ENCODE measurements around the gene PRRX2.
A peak's percentile ranks its signal among the peaks of the same experiment; 100 is the strongest.

The PRRX2 gene

DNA sequence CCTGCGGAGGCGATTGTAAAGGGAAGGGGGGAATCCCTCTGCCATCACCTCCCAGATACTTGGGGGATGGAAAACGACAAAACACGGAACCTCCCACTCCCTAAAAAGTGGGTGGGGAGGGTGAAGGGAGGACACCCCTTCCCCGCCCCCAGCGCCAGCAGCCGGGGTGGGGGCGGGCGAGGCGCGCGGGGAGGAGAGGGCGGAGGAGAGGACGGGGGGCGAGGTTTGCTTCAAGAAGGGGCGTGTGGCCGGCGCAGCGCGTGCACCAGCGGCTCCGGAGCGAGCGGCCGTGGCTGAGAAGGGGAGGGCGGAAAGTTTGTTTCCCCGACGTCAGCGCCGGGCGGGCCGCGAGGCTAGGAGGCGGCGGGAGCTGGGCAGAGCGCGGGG is at the start of gene PRRX2:
PRRX2 (plus strand) TSS at position 259 of the 387 bp plus-strand sequence. CDS start 221 bp downstream, outside the sequence.
- TF ChIP-seq, protein P1, sequence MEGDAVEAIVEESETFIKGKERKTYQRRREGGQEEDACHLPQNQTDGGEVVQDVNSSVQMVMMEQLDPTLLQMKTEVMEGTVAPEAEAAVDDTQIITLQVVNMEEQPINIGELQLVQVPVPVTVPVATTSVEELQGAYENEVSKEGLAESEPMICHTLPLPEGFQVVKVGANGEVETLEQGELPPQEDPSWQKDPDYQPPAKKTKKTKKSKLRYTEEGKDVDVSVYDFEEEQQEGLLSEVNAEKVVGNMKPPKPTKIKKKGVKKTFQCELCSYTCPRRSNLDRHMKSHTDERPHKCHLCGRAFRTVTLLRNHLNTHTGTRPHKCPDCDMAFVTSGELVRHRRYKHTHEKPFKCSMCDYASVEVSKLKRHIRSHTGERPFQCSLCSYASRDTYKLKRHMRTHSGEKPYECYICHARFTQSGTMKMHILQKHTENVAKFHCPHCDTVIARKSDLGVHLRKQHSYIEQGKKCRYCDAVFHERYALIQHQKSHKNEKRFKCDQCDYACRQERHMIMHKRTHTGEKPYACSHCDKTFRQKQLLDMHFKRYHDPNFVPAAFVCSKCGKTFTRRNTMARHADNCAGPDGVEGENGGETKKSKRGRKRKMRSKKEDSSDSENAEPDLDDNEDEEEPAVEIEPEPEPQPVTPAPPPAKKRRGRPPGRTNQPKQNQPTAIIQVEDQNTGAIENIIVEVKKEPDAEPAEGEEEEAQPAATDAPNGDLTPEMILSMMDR (IDR thresholded peaks at IDR 0.05; ENCODE audit: low read depth, low read length, missing control alignments): no peak
- DNase-seq (ENCODE audit: low read depth): no peak
- H3K4me3 ChIP-seq (ENCODE audit: low read depth, low read length): no peak within 1 kb of the TSS

DNA sequence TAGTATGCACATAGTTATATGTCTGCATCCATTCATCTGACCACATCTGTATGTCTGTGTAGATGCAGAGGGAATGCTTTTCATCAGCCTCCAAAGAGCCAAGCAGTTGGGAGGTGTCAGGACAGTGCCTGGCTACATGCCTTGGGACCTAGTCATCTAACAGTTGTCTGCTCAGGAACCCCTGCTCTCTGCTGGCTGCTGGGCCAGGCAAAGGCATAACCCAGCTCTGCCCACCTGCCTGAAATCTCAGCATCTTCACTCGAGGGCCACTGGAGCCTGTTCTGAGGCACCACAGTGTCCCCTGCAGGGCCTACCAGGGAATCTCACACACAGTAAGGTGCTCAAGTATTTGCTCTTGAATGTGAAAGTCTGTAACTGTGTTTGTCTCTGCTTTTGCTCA is 48.3 kb upstream of the PRRX2 start:
- no peak for DNase-seq (ENCODE audit: low read depth)
- no peak overlapping the region for H3K4me3 ChIP-seq (ENCODE audit: low read depth, low read length)
- TF ChIP-seq, protein P1 (IDR thresholded peaks at IDR 0.05; ENCODE audit: low read depth, low read length, missing control alignments): peak; percentile 47

DNA sequence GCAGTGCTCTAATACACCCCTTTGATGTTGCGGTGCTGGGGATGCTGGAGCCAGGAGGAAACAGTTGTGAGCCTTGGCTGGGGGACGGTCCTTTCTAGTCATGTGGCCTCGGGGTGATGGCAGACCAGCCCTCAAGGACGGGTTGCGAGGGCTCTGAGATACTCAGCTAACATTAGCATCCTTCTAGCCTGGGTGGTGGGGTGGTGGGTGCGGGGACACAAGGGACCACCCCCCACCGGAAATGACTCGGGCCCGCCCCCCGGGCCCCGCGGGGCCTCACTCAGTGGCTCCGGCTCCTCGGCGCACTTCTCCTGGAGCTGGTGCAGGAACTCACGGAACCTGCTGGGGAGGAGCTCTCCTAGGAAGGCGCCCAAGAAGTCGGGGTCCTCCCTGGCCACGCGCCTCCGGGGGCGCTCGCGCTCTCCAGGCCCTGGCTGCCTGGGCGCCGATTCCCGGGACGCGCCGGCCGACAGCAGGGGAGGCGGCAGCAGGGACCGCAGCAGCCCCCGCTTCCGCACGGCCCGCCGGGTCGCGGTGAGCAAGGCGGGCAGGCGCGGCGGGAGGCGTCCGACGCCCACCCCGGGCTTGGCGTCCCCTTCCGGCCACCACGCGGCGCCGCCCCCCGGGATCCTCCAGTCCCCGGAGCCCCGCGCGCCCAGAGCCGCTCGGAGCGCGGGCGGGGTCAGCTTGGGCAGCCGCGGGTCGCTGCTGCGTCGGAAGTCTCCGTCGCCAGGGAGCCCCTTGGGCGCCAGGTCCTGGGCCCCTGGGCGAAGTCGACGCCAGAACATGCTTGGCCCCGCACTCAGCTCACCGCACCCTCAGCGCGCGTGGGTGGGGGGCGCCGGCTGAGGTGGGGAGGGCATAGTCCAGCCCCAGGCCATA is 45.4 kb upstream of the PRRX2 start:
- H3K4me3 ChIP-seq (ENCODE audit: low read depth, low read length): no peak overlapping the region
- TF ChIP-seq, protein P1 (IDR thresholded peaks at IDR 0.05; ENCODE audit: low read depth, low read length, missing control alignments): no peak
- no peak for DNase-seq (ENCODE audit: low read depth)

DNA sequence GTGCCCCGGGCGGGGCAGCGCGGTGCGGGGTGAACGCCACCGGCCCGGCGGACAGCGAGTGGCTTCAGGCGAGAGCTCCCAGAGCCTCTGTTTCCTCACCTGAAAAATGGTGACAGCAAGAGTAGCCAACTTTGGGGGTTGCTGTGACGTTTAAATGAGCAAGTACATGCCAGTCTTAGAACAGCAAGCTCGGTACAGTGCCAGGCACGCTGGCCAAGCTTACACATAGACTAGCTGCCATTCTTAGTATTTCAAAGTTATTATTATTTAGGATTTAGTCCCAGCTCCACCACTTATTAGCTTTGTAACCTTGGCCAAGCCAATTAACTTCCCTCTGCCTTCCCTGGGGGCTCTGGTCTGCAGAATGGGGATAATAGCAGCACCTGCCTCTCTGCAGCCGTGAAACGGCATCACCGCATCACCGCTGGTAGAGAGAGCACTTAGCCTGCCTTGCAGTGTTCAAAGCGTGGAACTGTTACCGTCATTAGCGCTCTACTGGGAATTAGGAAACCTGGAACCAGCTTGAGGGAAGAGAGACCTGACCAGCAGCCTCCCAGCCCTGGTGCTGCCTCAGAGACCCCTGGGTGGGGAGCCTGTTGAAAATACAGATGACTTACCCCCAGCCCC is 44.7 kb upstream of the PRRX2 start, which contains the start of gene C9orf50:
C9orf50 (minus strand) TSS at position 433 of the 627 bp plus-strand sequence. CDS start 527 bp downstream, outside the sequence.
- TF ChIP-seq, protein P1 (IDR thresholded peaks at IDR 0.05; ENCODE audit: low read depth, low read length, missing control alignments): no peak
- DNase-seq (ENCODE audit: low read depth): no peak
- H3K4me3 ChIP-seq (ENCODE audit: low read depth, low read length): no peak within 1 kb of the TSS

DNA sequence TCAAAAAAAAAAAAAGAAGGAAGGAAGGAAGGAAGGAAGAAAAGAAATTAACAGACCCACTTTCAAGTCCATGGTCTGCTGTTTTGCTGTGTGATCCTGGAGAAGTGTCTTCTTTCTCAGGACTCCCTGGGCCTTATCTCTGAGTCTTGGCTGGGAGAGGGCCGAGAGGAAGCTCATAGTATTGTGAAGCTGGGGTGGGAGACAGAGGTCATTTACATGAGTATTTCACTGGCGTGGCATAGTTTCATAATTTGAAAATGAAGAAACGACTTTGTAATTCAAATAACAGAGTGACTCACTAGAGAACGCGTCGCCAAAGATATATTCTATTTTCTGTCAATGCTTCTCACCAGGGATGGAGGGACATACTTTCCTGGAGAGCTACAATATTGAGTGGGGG is 42.1 kb upstream of the PRRX2 start:
- TF ChIP-seq, protein P1 (IDR thresholded peaks at IDR 0.05; ENCODE audit: low read depth, low read length, missing control alignments): no peak
- H3K4me3 ChIP-seq (ENCODE audit: low read depth, low read length): no peak overlapping the region
- no peak for DNase-seq (ENCODE audit: low read depth)

DNA sequence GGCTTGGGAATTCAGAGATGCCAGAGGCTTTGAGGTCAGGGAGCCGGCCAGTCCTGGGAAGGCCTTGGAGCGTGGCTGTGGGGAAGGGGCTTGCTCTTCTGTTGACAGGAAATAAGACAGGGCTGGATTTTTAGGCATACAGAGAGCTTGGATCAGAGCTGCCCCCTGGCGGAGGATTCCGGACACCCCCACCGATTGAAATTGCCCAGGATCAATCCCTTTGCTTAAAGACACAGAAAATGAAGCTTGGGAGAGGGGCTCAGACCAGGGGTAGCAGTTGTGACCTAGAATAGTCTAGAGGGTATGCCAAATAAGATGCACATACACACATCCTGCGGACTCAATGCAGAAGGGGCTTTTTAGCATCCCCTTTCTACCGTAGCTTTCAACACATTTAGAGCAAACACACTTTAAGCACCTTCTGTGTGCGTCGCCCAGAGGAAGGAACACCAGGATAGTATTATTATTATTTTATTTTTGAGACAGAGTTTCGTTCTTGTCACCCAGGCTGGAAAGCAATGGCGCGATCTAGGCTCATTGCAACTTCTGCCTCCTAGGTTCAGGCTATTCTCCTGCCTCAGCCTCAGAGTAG is 41.2 kb upstream of the PRRX2 start:
- H3K4me3 ChIP-seq (ENCODE audit: low read depth, low read length): no peak overlapping the region
- no peak for DNase-seq (ENCODE audit: low read depth)
- TF ChIP-seq, protein P1 (IDR thresholded peaks at IDR 0.05; ENCODE audit: low read depth, low read length, missing control alignments): peak; percentile 88

All from GM12864 (cell line).